ENCODE measurements around the gene ELN.

Gene ELN

GRCh38 chr7:74013539-74014272 is 14.3 kb upstream of the ELN start:
- no peak overlapping the region for H3K4me3 ChIP-seq (ENCODE audit: low read length)
- DNase-seq (ENCODE audit: low read depth) = no peak
- TF ChIP-seq CTCF (IDR thresholded peaks at IDR 0.05; ENCODE audit: insufficient read depth, low read depth, low read length, missing control alignments) = no peak

- no peak for TF ChIP-seq CTCF (IDR thresholded peaks at IDR 0.05; ENCODE audit: insufficient read depth, low read depth, low read length, missing control alignments)
- H3K4me3 ChIP-seq (ENCODE audit: low read length) = no peak overlapping the region
- DNase-seq (ENCODE audit: low read depth) = no peak
These were observed 13.0 kb upstream of the ELN start for GRCh38 chr7:74014931-74015330.

- DNase-seq (ENCODE audit: low read depth) = peak; percentile 34
These were observed 12.3 kb upstream of the ELN start for GRCh38 chr7:74015670-74016069.

DNA sequence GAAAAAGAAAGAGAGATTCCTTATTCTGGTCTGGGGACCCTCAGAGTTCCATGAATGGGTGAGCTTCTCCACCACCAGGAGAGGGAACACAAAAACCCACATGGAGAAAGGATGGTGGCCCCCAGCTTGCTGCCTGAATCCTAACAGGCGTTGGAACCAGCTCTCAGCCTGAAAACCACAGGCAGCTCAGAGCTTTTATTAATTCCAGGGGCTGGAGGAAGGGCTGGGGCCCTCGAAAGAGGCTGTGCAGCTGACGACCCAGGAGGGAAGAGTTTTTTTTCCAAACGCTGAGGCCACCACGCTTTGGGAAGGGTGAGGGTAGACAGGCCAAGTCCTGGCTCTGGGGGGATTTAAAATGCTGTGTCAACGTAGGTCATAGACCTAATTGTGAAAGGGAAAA is 10.8 kb upstream of the ELN start:
- no peak for TF ChIP-seq CTCF (IDR thresholded peaks at IDR 0.05; ENCODE audit: insufficient read depth, low read depth, low read length, missing control alignments)
- H3K4me3 ChIP-seq (ENCODE audit: low read length) = no peak overlapping the region
- DNase-seq (ENCODE audit: low read depth) = no peak

More at GRCh38 chr7:74015670-74016069, 12.3 kb upstream of the ELN start:
- no peak overlapping the region for H3K4me3 ChIP-seq (ENCODE audit: low read length)
- TF ChIP-seq CTCF (IDR thresholded peaks at IDR 0.05; ENCODE audit: insufficient read depth, low read depth, low read length, missing control alignments) = no peak

- no peak overlapping the region for H3K4me3 ChIP-seq (ENCODE audit: low read length)
- DNase-seq (ENCODE audit: low read depth) = no peak
- no peak for TF ChIP-seq CTCF (IDR thresholded peaks at IDR 0.05; ENCODE audit: insufficient read depth, low read depth, low read length, missing control alignments)
These were observed 9.6 kb upstream of the ELN start for GRCh38 chr7:74018246-74018895.

DNA sequence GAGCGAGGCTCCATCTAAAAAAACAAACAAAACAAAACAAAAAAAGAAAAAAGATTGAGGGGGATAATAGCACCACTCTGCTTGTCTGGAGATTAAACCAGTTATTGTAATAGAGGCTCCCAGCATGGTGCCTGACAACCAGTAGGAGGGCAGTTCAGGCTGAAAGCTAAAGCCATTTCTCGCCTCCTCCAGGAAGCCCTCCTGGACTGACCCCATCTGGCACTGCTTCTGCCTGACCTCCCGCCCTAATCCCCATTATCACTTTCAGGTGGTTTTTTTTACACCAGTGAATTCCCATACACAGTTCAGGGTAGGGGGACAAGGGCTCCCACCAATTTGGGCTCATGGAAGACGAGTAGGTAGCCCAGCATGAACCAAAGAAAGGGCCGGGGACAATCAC is 8.8 kb upstream of the ELN start:
- no peak for TF ChIP-seq CTCF (IDR thresholded peaks at IDR 0.05; ENCODE audit: insufficient read depth, low read depth, low read length, missing control alignments)
- H3K4me3 ChIP-seq (ENCODE audit: low read length) = no peak overlapping the region
- DNase-seq (ENCODE audit: low read depth) = no peak

Measured in epithelial cell of esophagus (primary cell).